ENCODE results near the gene POLD4.

Gene POLD4

DNA sequence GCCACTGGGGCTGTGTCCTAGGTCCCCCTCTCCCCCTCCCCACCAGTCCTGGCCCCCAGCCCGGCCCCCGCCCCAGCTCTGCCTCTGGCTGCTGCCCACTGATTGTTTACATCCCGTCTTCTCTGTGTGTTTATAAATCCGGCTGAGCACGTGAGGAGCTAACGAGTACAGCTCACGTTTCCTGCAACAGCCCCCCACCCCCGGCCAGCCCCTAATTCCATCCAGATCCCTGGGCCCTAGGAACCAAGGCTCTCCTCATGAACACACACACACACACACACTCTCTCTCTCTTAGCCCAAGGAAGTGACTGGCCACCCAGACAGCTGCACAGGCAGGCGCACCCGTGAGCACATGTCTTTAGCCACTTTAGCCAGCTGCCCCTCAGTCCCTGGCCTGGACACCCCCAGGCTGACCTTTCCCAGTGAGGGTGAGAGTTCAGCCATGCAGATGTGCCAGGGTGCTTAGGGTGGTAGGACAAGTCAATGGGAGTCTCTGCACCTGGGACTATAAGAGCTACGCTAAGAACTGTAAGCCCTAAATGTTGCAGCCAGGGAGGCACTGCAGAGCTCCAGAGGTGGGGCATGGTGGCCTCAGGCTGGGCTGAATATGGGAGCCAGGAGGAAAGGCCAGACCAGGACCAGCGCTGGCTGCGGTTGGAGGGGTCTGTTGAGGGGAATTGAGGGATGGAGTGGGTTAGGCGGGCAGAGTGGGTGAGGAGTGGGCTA, 17.2 kb upstream of the POLD4 start:
- DNase-seq, result no peak

DNA sequence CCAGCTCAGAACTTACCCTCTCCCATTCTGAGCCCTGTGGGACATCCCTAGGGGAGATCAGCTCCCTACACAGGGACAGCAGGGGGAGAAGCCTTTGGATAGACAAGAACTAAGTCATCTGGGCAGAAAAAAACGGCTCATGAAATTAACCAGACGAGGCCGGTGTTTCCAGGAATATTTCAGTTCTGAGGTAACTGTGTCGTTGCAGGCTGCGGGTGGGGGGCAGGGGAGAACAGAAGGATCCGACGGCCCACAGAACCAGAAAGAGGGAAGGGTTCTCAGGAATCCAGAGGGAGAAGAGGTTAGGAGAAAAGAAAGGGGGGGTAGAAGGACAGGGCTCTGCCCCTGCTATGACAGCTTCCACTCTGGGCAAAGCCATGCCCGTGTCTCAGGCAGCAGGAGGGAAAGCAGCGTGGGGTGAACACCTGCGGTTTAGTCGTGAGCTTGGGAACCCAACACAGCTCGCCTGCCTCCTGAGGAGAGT, 16.5 kb upstream of the POLD4 start:
- no peak for DNase-seq

DNA sequence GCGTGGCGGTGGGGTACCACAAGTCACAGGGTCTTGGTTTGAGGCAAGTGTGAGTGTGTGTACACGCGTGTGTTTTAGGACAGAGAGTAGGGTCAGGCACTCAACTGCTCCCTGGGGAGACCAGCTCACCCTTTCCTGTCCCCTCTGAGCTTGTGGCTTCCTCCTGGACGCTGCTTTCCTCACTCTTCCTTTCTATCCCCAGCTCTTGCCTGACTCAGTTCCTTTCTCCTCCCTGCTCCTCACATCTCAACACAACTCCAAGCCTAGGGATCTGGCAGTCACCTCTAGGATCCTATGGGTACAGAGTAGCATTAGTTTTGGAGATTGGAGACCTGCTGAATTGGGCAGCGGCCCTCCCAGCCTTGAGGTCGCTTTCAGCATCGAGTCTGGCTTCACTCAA, 15.9 kb upstream of the POLD4 start:
- DNase-seq, result no peak

DNA sequence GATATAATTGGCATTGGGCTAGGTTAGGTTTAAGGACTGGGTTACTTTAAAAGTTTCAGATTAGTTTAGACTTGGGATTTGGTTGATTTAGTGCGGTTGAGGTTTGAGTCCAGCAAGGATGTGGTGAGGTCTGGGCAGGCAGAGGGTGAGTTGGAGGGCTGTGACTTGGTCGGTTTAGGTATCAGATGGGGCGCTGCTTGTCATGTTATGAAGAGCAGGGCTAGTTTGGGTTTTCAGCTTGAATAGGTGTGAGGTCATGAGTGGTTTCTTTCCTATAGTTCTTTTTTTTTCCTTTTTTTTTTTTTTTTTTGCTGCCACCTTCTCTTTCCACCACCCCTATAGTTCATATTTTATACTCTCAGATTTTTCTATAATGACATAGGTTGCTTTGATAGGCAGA, 15.3 kb upstream of the POLD4 start:
- DNase-seq, result no peak

DNA sequence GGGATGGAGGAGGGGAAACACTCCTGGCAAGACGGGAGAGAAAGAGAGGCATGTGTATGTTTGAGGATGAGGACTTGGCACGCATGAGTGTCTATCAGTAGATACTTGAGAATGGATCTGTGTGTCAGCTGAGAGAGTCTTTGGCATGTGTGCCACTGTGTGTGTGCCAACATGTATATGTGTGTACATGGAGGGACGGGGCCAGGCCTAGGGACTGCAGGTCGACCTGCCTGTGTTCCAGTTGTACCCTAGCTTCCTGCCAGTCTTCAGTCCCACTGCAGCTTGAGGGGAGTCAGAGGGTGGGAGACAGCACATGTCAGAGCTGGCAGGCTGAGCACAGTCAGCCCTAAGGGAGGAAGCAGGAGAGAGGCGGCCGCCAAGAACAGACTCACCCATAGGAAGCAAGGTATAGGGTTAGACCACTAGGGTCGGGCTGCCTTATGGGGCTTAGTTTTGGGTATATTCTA, 14.4 kb upstream of the POLD4 start:
- DNase-seq, result no peak

DNA sequence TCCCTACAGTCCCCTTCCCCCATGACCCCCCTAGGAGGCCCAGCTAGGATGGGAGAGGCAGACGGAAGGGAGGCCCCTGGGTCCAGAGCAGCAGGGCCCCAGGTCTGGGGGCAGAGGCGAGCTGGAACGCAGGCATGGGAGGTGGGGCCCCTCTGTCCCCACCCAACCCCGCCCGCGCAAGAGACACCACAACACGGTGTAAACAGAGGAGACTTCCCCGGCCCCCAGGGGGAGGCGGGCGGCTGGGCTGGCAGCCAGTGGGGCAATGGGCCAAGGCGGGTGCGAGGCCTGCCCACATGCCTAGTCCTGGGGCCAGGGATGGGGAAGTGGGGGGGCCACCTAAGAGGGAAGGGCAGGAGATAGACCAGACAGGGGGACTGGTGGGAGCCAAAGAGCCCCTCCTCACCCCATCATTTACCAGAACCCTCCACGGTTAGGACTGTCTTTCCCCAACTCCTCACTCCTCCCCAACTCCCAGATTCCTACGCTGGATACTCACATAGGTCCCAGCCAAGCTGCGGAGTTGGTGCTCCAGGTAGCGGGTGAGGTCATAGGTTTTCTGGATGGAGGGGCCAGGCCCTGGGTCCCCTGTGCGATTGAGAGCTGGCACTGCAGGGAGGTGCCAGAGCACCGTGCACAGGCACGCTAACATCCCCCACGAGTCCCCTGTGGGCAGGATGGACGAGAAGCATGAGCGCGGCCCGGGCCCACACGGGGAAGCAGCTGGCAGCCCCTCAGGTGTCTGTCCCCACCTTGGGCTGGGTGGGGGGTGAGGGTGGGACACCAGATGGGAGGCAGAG, 13.8 kb upstream of the POLD4 start:
- no peak for DNase-seq

DNA sequence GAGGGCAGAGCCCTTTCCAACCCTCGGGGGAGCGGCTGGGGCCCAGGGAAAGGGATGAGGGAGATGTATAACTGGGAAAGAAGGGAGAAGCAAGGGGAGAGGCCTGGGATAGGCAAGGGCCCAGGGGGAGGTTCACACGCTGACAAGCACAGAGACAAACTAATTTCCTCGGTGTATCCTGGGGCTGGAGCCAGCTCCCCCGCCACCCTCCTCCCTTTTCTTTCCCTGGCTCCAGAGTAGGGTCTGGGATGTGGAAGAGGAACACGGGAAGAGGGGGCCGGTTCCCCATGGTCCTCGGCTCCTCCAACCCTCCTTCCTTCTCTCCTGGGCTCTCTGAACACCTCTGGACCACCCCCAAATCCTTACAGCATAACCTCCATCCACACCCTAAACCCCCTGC, 13.2 kb upstream of the POLD4 start:
- no peak for DNase-seq

DNA sequence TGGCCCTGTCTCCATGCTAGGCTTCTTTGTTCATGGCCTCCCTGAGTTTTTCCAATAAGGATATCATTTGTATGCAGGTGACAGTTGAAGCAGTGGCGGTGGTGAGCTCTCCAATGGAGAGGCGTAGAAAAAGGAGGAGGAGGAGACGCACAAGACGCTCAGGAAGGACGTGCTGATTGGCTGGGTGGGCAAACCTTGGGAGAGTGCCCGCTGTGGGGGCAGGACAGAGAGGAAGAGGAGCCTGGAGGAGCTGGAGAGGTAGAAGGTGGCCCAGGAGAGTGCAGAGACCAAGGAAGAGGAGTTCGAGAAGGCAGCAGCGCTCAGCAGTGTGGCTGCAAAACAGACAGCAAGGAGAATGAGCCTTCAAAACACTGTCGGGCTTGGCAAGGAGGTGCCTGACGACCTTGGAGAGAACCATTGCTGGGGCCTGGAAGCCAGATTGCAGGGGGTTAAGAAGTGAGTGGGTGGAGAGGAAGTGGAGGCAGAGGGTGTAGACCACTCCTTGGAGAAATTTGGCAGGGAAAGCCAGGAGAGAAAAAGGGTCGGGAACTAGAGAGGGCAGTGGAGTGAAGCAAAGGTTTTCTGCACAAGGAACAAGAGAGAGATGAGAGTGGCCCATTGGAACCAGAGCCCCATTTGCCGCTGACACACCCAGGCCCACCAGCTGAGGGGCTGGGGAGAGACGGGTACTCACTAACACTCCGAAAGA, 12.5 kb upstream of the POLD4 start:
- DNase-seq, result no peak

DNA sequence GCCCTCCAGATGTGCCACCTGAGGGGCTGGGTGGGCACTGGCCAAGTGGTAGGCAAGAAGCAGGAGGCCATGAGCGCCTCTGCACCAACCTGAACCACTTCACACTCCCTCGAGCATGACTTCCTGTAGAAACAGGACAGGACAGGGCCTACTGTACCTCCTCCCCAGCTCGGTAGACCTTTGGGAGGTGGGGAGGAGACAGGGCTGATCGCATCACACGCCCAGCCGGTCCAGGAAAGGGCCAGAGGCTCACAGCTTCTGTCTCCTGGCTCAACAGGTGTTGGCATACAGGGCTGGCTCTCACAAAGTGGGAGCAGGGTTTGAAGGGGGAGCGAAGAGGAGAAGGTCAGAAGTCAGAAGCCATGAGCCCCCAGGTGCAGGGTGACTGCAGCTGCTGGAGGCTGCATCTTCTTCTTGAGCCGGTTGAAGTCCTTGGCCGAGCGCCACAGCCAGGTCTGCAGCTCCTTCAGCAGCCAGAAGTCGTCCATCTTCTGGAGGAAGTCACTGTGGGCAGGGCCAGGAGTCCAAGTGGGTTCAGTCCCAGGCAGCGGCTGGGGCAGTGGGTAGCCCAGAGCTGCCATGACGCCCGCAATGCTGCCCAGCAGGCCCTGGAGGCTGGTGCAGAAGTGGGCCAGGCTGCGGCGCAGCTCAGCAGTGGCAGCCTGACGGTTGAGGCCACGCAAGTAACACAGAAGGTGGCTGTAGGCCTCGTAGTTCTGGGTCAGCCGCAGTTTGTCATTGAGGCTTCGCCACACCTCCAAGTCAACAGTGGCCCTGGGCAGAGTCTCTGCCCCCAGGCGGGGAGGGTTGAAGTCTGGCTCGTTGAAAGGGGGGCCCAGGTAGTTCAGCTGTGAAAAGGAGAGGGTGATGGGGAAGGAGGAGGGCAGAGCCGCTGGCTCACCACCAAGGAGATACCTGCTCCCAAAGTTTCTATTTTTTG, 11.7 kb upstream of the POLD4 start:
- no peak for DNase-seq

DNA sequence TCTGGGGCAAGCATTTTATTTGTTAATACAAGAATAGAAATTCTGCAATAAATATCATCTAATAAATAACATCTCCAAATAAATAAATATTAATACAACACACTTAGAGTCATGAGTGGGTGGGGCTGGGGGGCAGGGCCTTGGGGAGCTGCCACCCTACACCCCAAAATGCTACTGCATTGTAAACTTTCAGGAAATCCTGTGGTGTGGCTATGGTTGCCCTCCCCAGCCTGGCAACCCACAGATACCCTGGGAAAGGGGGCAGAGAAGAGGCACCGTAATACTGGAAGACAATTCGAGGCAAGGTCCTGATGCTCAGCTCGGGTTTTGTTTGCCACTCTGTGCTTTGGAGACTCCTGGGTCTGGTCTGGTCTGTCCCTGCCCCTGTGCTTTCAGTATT, 10.8 kb upstream of the POLD4 start:
- no peak for DNase-seq

DNA sequence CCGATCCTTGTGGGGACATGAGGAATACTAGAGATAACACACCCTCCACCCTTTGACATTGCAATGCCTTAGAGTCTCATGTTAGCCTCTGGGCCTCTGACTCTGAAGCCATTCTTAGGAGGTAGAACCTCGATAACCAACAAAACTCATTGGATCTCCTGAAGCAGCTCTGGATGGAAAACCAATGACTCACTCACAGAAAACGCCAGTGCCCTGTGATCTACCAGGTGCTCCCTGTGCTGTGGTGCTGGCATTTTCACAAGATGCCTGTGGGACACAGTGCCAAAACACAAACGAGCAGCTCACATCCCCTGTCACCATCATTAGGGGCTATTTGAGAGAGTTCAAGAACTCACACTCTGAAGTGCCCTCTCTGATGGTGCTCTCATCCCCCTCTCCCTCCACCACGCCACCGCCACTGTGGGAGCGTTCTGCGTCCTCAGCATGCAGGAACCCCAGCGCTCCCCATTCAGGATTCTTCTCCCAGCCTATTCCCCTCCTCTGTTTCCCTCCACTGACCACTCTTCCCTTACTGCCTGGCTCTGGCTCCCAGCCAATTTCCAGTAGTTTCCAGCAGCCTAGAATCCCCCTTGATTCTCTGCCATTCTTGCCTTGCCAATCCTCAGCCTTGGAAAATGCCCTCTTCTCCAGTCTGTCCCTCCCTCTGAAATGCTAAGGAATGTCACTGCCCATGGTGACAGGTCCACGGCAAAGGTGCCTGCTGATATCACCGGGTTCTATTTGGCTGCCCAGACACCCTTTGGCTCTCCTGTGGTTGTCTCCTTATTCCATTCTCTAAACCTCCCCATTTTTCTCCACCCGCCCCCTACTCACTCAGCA, 4.7 kb upstream of the POLD4 start:
- no peak for DNase-seq

DNA sequence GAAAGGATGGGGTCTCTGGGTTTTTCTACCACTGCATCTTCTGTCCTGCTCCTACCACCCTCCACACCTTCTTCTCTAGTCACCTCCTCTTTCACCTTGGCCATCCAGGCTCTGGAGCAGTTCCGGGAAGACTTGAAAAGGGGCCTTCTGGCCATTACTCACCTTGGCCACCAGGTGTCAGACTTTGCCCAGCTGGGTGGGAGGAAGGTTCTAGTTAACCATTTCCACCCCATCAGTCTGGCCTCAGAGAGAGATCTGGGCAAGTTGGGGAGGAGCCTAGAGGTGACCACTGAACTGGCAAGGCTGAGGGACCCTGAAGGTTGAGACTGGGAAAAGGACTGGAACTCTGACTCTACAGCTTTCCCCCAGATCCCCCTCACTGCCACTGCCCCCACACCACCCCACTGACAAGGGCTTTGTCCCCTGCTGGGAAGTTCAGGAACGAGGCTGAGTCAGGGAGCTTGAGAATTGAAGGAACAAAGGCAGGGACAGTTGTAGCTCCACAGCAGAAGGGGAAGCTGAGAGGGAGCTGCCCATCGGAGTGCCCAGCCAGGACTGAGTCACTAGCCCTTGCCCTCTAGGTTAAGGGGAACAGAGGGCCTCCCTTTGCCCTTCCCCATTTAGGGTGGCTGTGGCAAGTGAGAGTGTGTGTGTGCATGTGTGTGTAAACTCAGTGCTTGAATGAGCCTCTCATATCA, 3.7 kb upstream of the POLD4 start:
- DNase-seq, result no peak

DNA sequence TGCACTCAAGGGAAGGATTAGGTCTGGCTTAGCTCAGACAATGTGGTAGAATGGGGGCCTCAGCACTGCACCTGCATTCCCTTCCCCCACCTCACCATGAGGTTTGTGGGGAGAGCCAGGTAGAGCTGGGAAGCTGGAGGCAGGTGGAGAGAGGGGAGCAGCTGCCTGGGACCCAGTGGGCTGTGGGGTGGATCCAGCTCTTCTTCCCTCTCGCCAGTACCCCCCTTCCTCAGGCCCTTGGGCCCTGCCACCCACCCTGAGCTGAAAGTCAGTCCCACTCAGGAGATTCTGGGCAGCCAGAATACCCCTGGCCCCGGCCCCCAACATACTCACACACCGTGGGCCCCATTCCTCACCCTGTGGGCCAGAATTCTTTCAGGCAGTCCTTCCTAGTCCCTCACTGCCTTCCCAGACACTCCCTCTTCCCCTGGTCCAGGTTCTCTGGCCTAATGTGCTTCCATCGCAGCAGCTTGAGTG, 3.1 kb upstream of the POLD4 start:
- no peak for DNase-seq

DNA sequence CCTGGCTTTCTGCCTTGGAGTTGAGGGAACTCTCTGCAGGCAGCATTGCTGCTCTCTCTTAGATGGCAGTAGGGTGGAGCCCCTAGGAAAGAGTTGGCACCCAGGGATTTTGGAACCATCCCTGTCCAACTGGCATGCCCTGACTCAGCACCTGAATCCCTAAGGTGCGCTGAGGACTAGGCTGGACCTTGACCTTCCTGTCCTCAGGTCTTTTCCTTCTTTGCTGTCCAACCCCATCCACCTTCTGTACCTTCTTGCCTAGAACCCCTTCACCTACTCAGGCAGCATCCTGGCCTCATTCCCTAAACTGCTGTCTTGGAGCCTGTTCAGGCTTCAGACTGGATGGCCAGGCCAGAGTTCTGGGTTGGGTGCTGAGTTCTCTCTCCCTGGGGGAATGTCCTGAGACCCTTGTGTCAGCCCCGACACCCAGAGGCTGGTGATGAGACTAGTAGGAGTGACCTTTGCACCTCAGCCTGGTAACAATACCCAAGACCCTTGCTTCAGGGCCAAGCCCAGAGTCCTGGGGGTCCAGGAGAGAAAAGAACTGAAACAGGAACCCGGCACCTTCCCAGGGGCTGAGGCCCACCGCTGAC, 2.5 kb upstream of the POLD4 start:
- no peak for DNase-seq

DNA sequence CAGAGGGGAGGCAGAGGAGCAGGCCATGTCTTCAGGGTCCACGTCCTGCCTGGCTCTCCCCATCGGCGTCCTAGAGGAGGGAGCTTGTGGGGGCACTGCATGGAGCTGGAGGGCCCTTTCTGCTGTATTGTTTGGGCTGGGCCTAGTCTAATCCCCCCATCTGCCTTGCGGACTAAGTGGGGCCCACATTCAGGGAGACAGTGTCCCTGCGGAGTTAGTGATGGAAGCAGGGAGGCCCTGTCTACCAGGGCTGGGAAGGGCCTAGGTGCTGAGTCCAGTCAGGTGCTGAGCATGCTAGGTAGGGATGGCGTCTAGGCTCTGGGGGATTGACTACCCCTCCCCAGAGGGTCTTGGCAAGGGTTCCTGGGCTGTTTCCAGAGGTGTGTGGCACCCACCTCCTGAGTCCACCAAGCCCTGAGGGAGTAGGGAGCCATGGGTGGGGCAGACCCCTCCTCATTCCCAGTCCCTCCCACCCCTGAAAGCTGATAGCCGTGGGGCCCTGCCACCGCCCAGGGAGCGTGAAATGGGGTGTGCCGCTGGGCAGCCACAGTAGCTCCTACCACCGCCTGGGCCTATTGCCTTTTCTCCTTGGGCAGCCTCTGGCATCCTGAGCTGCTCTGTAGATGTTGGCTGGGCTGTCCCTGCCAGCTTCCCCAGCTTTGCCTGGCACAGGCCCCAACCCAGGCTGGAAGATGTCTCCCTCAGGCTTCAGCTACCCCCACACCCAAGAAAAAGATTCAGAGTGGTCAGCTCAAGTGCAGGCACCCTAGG, 1.9 kb upstream of the POLD4 start:
- DNase-seq, result no peak

DNA sequence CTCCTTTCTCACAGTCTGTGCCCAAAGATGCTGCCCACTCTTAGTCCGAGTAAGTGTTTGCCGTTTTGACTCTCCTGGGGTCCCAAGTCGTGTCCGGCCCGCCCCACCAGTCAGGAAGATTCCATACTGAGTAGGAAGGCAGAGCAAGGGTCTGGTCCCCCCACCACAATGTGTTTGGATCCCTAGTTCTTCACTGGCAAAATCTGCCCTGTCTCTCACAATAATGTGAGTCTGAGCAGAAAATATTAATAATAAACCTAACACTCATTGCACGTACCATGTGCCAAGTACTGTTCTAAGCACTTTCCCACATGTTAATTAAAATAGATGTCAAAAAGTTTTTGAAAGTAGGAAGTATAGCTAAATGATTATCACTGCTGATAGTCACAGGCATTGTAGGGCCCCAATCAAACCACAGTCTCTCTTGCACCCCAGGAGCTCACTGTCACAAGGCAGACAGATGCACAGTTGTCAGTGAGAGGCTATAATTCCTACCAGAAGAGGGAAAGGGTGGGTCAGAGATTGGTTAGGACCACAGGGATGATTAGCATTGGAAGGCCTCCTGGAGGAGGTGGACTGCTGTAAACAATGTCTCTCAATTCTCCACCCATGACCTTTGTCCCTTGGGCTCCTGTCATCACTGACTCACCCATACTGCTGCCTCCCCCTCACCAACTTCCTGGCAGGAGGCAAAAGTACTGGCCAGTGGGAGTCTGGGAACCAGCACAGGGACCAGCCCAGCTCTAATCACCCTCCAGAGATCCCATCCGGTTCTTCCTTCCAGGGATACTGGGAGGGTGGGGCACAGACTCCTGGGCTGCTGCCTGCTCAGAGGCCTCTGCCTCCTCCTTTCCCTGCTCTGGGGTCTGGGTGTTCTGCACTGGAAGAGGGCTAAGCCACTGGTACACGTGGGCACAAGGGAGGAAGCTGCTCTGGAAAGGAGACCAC, 1.0 kb upstream of the POLD4 start:
- no peak for DNase-seq

DNA sequence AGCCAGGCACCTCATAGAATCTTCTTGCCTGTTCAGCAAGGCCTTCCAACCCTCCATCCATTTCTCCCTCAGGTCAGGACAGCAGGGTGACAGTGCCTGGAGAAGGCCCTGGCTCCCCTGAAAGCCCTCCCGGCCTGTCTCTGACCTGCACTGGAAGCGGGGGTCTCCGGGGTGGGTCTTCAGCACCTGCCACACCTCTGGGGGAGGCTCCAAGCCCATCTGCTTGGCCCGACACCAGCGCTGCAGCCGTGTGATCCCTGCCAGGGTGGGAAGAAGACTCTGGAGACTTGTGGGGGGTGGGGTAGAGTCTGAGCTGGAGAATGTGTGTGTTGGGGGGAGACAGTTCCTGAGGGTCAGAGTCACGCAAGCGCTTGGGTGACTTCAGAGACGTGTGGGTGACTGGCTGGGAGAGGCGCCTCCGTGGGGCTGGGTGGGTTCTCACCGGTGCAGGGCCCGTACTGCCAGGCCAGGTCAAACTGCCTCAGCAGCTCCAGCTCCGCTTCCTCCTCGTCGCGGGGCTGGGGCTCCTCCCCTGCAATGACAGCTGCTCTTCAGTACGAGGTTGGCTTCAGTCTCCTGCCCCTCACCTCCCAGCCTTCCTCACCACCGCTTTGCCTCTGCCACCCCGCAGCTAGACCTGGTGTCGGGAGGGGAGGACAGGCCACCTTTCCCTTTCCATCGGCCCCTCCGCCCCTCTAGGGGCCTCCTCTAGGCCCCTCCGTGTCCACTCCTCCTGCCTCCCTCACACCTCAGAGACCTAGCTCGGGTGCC, 615 bp downstream of the POLD4 start:
- DNase-seq, result no peak

Data from NCI-H1436 treated with DMSO at 0.1 percent for 48 hours (cell line).